ENCODE data around the gene USP36. TPM values are rescaled to one million over a fixed set of nuclear protein-coding genes. Genes with fewer than 3 reads are reported as not detected.
A peak's percentile ranks its signal among the peaks of the same experiment; 100 is the strongest.

Gene USP36
- total and polyA plus RNA-seq, 12 donors, result 13.9 to 69.1 (median 45.5) TPM

DNA sequence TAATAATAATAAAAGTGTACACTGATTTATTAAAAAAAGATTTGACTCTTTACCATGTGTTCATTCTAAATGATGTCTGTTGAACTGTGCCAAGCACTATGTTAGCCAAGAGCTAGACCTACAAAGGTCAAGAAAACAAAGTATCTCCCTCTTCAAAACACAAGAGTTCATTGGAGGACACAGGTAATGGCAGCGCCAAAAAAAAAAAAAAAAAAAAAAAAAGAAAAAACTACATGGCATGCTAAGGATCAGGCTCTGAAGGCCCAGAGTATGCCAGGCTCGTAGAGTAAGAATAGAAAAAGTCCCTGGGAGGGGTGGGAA, 93.7 kb downstream of the USP36 start:
- peak overlapping the region in 3 of 5 donors; percentile 24 to 72 (median 57) for H3K27ac ChIP-seq
- intact Hi-C loops (cut with DNase I), result no loop called here
- H3K4me1 ChIP-seq (replicated peaks in 1 of 2), result peaks cover 23 to 70% of the 10 kb centered on the region in 2 donors
- no peak for DNase-seq
- no peaks in the 10 kb centered on the region for H3K36me3 ChIP-seq (replicated peaks in 1 of 2)
- TF ChIP-seq, protein P1, sequence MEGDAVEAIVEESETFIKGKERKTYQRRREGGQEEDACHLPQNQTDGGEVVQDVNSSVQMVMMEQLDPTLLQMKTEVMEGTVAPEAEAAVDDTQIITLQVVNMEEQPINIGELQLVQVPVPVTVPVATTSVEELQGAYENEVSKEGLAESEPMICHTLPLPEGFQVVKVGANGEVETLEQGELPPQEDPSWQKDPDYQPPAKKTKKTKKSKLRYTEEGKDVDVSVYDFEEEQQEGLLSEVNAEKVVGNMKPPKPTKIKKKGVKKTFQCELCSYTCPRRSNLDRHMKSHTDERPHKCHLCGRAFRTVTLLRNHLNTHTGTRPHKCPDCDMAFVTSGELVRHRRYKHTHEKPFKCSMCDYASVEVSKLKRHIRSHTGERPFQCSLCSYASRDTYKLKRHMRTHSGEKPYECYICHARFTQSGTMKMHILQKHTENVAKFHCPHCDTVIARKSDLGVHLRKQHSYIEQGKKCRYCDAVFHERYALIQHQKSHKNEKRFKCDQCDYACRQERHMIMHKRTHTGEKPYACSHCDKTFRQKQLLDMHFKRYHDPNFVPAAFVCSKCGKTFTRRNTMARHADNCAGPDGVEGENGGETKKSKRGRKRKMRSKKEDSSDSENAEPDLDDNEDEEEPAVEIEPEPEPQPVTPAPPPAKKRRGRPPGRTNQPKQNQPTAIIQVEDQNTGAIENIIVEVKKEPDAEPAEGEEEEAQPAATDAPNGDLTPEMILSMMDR (IDR thresholded peaks at IDR 0.05), result no peak
- TF ChIP-seq POLR2A (IDR thresholded peaks at IDR 0.05), result no peak
- H3K9me3 ChIP-seq (replicated peaks in 1 of 3), result no peaks in the 10 kb centered on the region
- WGBS, 4 donors, result 35 to 50% (median 48%) methylated on average over 2 of the region's 2 CpGs
- H3K4me3 ChIP-seq, result no peak overlapping the region
- no peaks in the 10 kb centered on the region for H3K27me3 ChIP-seq

DNA sequence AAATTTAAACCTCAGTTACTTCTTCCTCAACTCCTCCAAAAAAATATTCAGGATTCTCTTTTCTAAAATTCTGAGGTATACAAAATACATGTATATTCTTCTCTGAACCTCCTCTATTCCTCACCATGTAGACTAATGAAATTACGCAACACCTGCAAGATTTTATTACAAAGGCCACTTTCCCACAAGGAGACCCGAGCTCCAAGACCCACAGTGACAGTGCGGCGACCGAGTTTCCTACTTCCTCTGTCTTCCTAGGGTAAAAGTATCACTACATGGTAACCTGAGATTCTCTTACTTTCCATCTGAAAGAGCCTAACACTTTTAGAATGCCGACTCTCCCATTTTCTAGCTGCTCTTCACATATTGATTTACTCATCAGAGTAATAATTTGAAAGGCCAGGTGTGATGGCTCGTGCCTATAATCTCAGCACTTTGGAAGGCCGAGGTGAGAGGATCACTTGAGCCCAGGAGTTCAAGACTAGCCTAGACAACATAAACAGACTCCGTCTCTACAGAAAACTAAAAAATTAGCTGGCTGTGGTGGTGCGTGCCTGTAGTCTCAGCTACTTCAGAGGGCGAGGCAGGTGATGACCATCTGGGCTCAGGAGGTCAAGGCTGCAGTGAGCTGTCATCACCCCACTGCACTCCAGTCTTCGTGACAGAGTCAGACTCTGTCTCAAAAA, 94.2 kb downstream of the USP36 start:
- H3K27ac ChIP-seq, result peak overlapping the region in 3 of 5 donors; percentile 24 to 72 (median 38)
- peaks cover 23 to 65% of the 10 kb centered on the region in 2 donors for H3K4me1 ChIP-seq (replicated peaks in 1 of 2)
- TF ChIP-seq POLR2A (IDR thresholded peaks at IDR 0.05), result no peak
- TF ChIP-seq, protein P1 (IDR thresholded peaks at IDR 0.05), result no peak
- no peaks in the 10 kb centered on the region for H3K27me3 ChIP-seq
- intact Hi-C loops (cut with DNase I), result no loop called here
- H3K36me3 ChIP-seq (replicated peaks in 1 of 2), result no peaks in the 10 kb centered on the region
- 68 to 71% (median 69%) methylated on average over 12 of the region's 12 CpGs for WGBS, 4 donors
- peak in 3 of 7 donors; percentile 31 to 54 (median 49) for DNase-seq
- no peaks in the 10 kb centered on the region for H3K9me3 ChIP-seq (replicated peaks in 1 of 3)
- no peak overlapping the region for H3K4me3 ChIP-seq

Other genes with a start within 250 kb of the USP36 start
- 100 to 1,000 TPM in 1 of 9 donors, 10 to 100 TPM in 8; 26.0 to 141 (median 56.0) TPM for gene CYTH1, start 58.5 kb downstream of the USP36 start, total RNA-seq
- 10 to 100 TPM; 32.6 to 45.2 (median 35.3) TPM for gene CYTH1, start 58.5 kb downstream of the USP36 start, polyA plus RNA-seq
- 1 to 10 TPM in 5 of 9 donors, under 1 TPM in 4; 0.18 to 5.1 (median 1.1) TPM for gene CEP295NL, start 62.4 kb upstream of the USP36 start, total RNA-seq
- gene CEP295NL, start 62.4 kb upstream of the USP36 start, polyA plus RNA-seq, result 1 to 10 TPM in 1 of 3 donors, under 1 TPM in 2; 0.07 to 3.7 (median 0.13) TPM
- gene TIMP2, start 84.6 kb upstream of the USP36 start, total RNA-seq, result 100 to 1,000 TPM in 8 of 9 donors, 10 to 100 TPM in 1; 20.2 to 275 (median 210) TPM
- 100 to 1,000 TPM in 1 of 3 donors, 10 to 100 TPM in 2; 50.8 to 153 (median 55.9) TPM for gene TIMP2, start 84.6 kb upstream of the USP36 start, polyA plus RNA-seq
- 1,000 to 10,000 TPM in 2 of 9 donors, 100 to 1,000 TPM in 7; 144 to 1,588 (median 789) TPM for gene LGALS3BP, start 139.1 kb upstream of the USP36 start, total RNA-seq
- gene LGALS3BP, start 139.1 kb upstream of the USP36 start, polyA plus RNA-seq, result 100 to 1,000 TPM; 266 to 499 (median 286) TPM
- gene CANT1, start 168.9 kb upstream of the USP36 start, total RNA-seq, result 10 to 100 TPM; 32.4 to 78.3 (median 59.5) TPM
- 10 to 100 TPM; 10.3 to 29.5 (median 10.7) TPM for gene CANT1, start 168.9 kb upstream of the USP36 start, polyA plus RNA-seq
- 100 to 1,000 TPM in 6 of 9 donors, 10 to 100 TPM in 3; 20.4 to 175 (median 134) TPM for gene C1QTNF1, start 183.4 kb upstream of the USP36 start, total RNA-seq
- 100 to 1,000 TPM in 1 of 3 donors, 10 to 100 TPM in 2; 17.2 to 147 (median 74.4) TPM for gene C1QTNF1, start 183.4 kb upstream of the USP36 start, polyA plus RNA-seq
- gene ENGASE, start 234.0 kb upstream of the USP36 start, total RNA-seq, result 10 to 100 TPM in 8 of 9 donors, 1 to 10 TPM in 1; 4.4 to 87.5 (median 25.7) TPM
- gene ENGASE, start 234.0 kb upstream of the USP36 start, polyA plus RNA-seq, result 100 to 1,000 TPM in 1 of 3 donors, 10 to 100 TPM in 1, 1 to 10 TPM in 1; 8.6 to 155 (median 40.1) TPM

Measured in adrenal gland (tissue), 12 donors.